Central memory CD4-positive, alpha-beta T cell (primary cell): Measurements from ENCODE around the gene SLC9A3.
"Not testable (repeated sequence)": the region's sequence is repeated elsewhere in the genome, so short reads cannot be mapped to it uniquely, and the experiment has no call there.

Source experiments
- DNase-seq: peaks from one replicate; pipeline ENCODE4 v3.0.0; 2022

Gene SLC9A3

DNA sequence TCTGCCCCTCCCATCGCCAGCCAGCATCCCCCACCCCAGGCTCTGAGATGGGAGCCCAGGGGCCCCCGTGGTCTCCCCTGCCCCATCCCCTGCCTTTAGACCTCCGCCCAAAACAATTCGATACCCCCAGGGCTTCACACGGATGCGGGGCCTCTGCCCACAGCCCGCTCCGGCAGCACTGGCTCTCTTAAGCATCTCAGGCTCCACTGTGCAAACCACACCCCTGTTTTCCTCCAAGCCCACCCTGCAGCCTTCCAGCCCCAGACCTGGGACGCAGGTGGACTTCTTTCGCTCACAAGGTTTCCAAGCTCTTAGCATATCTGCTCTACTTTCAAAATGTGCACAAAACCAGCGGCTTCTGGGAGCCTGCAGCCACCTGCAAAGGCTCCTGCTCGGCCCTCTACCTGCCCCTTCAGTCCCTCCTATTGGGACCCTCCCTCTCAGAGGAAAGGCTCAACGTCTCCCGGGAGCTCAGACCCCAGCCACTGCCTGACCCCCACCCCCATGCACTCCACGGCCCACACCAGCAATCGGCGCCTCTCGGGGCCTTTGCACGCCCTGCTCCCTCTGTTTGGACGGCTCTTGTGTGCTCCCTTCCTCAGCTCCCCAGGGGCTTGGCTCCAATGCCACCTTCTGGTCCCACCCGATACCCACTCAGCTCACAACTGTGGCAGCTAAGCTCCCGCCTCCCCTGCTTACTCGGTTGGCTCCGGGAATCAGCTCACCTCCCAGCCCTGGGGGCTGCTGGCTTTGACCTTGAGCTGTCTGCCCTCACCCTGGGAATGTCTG is 918 bp upstream of the SLC9A3 start:
- no peak for DNase-seq

DNA sequence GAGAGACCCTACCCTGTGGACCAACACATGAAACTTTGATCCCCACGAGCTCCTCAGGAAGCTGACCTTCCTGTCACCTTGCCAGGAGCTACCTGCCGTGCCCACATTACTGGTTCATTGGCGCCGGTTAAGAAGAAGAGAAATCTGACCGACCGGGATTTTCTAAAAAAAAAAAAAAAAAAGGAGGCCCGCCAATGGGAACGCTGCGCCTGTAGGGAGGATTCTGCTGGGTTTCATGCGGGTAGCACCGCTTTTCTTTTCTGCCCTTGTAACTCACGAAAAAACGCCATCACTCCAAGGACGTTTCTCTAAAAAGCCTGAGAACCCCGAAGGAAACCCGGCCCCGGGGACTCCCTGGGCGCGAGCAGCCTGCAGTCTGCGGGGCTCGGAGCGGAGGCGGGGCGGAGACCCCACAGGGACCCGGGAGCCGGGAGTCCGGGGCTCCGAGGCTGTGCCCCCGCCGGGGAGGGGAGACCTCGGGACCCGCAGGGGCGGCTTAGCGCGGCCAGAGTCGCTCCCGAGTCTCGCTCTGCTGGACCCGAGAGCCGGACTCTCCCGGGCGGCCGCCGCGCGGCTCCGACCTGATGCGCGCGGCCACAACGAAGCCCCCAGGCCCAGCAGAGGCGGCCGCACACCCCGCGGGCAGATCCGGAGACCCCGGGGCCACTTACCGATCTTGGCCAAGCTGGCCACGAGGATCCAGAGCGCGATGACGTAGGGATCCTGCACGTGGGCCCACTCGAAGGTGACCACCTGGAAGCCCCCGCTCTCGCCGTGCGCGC is 617 bp downstream of the SLC9A3 start:
- no peak for DNase-seq

DNA sequence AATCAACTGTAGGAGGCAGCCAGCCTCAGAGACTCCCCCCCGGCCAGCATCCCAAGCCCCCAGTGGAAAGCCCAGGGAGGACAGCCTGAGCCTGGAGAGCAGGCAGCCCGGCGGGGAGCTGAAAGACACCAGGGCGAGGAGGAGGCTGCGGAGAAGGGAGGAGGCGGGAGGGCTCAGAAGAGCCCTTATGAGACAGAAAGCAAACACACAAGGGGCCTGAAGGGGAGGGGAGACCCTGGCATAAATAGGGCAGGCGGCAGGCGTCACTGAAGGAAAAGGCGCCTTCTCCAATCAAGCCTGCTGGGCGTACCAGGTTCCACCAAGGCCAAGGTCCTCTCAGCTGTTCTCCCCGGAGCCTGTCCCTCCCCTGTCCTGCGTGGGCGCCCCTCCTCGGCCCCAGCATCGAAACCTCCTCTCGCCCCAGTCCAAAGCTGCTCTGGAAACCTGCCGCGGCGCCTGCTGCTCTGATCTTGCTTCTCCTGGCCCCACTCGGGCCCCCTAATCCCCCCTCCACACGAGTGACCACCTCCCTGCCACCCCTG is 1.3 kb downstream of the SLC9A3 start:
- no peak for DNase-seq

DNA sequence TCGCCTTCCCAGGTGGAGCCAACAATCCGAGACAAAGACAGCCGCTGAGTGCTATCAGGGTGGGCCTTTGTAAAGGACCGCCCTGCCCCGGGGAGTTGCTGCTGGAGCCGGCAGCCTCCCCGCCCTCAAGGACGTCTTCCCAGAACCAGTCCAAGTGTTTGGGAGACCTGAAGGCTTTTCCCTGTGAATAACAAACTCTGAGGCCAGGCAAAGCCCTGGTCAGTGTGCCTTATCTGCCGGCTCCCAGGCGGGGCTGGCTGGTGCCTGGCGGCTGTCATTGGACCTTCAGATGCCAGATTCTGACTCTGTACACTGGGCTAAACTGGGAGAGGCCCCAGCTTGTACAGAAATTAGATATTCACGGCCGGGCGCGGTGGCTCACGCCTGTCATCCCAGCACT is 2.1 kb downstream of the SLC9A3 start:
- DNase-seq = no peak

DNA sequence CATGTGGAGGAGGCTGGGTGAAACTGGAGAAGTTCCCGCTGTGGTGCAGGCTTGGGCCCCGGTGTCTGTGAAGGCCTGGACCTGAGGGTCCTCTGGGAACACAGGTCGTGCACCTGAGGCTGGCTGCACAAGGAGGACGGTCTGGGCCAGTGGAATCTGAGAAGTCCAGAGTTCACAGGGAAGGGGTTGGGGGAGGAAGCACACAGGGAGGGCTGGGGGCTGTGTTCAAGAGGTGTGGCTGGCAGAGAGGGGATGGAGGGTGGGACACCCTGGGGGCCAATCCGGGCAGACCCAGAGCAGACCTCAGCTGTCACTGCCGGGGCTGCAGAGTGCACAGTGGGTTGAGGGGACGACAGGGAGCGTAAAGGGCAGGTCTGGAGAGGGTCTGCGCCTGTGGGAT is 2.6 kb downstream of the SLC9A3 start:
- no peak for DNase-seq

DNA sequence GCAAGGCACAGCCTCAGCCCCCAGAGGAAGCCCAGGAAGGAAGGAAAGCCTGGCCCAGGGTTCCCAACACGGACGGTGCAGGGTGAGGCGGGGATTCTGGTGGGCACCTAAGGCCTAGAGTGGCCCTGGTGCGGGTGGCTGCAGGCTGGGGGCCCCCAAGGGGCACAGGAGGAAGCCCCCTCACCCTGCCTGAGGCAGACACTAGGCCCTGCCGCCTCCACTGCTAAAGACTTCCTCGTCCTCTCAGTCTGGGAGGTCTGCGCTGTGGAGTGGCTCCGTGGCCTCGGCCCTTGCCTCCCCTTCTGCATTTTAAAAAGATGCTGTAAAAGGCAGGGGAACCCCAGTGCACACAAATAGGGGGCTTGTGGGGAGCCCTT is 3.4 kb downstream of the SLC9A3 start:
- no peak for DNase-seq

DNA sequence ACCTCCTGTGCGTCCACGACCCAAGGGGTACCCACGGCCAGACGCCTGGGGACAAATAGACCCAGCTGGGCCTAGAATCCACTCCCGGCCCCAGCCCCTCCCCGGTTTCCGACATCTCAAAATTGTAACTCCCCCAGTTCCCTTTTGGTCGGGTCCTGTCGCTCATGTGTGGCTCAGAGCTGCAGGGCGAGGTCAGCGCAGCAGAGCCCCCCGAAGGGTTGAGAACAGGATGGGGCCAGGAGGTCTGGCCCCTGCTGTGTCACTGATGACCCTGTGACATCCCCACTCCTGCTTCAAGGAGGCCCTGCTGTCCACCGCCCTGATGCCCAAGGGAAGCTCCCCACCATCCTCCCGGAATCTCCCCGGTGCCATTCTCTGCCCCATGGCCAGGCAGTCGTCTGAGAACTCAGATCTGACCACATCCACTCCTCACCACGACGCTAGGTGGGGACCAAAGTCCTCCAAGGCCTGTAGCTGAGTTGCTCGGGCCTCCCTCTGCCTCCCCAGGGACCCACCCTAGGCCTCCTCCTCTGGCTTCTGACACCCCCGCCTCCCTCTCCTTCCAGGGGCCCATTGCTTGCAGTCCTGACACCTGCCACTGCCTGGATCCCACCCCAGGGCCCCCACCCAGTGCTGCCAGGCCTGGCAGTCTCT is 3.9 kb downstream of the SLC9A3 start:
- DNase-seq = no peak

DNA sequence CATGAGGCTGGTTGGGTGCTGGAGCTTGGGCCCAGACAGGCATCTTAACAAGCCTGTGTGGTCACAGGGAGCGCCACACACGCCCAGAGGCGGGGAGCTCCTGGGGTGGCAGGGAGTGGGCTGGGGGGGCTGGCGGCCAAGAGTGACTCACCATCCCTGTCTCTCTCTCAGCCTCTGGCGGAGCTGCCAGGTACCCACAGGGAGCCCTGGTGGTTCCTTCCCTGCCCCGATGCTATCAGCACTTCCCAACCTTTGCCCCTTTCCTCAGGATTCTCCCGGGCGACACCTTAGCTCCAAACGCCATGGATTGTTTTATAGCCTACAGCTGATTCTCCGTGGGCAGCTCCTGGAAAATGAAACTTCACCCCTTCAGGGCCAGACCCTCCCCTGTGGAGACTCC is 5.5 kb downstream of the SLC9A3 start:
- DNase-seq = no peak

DNA sequence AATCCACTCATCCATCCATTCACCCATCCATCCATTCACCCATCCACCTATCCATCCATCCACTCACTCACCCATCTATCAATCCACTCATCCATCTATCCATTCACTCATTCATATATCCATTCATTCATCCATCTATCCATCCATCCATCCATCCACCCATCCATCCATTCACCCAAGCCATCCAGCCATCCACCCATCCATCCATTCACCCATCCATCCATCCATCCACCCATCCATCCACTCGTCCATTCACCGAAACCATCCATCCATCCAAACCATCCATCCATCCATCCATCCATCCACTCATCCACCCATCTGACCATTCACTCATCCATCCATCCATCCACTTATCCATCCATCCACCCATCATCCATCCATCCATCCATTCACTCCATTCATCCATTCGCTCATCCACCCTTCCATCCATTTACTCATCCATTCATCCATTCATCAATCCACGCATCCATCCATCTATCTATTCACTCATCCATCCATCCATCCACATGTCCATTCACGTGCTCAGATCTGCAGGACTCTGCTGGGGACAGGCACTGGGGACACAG is 6.6 kb downstream of the SLC9A3 start:
- no peak for DNase-seq

DNA sequence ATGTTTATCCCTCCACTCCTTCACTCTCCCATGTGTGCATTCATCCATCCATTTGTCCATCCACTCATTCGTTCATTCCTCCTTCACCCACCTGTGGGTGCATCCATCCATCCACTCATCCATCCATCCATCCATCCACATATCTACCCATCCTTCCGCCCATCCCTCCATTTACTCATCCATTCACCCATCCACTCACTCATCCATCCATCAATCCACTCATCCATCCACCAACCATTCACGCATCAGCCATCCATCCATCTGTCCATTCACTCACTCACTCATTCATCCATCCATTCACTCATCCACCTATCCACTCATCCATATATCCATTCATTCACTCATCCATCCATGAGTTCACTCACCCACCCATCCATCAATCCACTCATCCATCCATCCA is 7.3 kb downstream of the SLC9A3 start:
- DNase-seq = no peak

DNA sequence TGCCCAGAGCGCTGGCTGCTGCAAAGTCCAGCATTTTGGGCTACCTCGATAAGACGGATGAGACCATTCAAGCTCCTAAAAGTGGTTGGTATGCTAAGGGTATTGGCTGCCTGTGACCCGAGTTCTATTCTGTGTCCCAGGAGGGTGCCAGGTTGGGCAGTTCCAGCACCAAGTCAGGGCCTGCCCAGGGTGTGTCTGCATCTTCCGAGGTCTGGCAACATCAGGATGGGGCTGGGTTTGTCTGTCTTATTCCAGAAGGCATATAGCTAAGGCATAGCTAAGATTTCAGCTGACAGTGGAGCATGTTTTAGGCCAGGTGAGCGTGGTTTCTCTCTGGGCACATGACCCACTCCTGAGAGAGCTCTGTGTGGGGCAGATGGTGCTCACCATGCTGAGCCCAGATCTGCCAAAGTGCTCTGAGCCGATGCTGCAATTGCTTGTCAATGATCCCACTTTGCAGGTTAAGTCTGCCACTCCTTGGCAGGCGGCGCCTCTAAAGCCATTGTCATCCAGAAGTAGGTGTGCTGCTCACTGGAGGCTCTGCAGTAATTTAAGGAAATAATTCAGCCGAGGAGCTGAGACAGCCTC is 7.8 kb downstream of the SLC9A3 start:
- no peak for DNase-seq

DNA sequence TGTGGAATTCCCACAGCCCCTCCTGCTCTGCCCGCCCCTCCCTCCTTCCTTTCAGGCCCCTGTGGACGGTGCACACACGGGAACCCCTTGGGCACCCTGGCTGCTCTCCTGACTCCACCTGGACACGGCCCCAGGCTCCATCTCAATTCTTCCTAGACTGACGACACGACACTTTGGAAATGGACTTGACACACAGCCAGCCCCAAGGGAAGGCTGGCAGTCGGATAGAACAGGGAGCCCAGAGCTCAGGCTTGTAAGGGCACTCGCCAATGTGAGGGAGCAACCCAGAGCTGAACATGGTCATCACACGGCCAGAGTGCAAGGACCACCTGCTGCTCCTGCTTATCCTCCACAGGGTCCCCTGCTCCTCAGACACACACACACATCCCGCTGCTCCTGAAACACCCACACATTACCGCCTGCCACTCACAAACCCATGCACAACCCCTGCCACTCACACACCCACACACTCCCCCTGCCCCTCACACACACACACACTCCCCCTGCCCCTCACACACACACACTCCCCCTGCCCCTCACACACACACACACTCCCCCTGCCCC is 8.9 kb downstream of the SLC9A3 start:
- DNase-seq = no peak

DNA sequence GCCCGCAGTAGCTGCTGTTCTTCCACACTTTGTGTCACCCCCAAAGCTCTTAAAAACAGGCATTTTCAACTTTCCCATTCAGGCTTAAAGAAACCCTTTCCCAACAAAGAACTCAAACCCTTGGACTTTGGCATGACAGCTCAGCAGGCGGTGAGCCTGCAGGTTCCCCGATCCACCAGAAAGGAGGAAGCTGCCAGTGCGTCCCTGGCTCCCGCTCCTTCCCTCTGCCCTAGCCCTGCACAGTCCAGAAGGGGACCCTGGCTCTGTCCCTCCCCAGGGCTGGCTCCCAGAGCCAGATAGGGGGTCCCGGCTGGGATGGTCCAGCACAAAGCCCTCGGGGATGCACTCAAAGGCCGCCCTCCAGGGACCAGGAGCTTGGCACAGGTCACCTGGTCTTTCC is 9.6 kb downstream of the SLC9A3 start:
- DNase-seq = no peak

DNA sequence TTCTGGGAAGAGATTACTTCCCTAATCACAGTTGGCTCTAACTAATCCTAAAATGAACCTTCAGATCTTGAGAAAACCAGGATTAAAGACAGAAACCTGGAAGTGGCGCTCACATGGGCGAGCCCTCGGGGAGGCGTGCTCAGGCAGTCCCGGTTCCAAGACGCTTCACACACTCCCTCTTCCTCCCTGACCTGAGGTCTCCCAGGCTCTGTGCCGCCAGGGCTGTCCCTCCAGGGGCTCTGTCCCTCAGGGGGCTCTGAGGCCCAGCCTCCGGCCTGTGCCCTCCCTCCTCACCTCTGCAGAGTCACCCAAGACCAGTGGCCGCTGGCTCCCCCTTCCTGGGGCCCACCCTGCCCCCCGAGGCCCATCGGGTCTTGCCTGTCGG is 10.2 kb downstream of the SLC9A3 start:
- DNase-seq = no peak

DNA sequence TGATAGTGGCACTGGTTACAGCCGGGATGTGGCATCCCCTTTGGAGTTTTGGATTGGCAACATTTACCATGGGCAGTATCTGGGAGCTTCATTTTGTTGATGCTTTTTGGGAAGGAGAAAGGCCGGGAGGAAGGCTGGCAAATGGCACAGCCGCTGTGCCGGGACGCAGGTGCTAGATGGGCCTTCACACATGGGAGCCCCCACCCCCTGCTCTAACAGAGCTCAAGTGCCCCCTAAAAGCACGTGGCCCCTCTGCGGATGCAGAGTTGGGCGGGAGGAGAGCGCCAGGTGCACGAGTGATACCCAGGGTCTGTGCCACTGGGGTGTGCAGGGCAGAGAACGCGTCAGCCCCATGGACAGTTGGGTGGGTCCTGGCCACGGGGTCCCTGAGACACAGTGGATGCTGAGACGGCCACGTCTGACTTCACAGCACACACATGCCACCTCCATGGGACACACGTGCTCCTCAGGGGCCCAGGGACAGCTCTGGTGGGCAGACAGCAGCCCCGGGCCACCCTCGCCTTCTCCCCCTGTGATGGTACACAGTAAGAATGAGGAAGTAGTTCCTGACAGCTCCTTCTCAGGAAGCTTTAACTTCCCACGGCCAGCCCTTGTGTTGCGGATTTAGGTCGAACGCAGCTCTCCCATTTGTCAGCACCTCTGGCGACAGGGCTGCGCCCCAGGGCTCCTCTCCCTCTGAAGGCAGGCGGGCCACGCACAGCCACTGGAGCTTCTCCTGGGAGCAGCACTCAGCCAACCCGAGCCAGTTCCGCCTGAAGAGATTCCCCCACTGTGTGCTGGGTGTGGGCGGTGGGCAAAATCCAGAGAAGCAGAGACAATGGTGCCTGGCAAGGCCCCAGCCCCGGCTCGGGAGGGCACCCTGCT is 10.8 kb downstream of the SLC9A3 start:
- DNase-seq = no peak

DNA sequence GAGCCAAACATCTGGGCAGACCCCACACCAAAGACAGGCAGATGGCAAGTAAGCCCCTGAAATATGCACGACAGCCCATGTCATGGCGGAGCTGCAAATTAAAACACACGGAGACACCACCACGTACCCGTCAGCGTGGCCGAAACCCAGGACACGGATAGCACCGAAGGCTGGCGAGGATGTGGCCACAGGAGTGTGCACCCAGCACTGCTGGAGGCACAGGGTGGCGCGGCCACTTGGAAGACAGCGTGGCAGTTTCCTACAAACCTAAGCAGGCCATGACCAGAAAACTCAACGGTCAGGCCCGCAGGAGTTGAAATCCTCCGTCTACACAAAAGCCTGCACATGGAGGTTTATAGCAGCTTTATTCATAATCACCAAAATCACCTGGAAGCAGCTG is 12.8 kb downstream of the SLC9A3 start:
- DNase-seq = no peak

DNA sequence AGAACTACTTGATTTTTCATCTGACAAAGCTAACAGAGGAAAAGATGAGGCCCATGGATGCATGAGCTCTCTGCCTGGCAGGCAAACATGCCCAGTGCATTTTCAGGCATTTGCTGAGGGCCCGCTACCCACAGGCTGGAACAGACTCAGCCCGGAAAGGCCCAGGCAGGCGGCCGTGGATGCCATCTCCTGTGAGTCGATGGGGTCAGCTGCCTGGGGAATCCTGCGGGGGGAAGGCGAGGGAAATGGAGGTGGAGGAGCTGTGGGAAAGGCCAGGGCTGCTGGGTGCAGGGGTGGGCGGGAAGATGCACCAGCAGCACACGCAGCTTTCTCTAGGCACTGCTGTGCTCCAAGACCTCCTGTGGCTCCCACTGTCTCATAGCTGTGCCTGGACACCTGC is 13.7 kb downstream of the SLC9A3 start:
- DNase-seq = no peak

DNA sequence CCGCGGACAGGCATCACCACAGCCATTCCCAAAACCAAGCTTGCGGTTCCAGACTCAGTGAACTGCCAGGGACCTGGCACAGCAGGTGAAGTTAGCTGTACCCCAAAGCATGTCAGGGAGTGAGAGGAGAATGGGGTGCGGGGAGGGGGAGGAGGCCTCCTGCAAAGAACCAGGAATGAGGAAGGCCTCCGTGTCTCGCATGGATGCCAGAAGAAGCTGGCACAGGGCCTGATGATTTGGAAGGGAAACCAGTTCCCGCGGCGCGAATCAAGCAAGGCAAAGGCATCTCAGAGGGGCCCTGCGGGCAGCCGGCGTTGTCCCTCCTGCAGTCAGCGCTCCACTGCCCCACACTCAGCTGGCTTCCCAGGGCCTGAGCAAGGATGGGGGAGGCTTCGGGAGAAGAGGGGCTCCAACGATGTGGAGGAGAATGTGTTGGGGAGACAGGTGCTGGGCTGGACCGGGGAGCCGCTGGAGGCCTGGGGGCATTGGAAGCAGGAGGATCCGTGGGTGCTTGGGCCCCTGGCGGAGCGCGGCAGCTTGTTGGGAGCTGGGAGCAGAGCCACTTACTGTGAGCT is 14.6 kb downstream of the SLC9A3 start:
- DNase-seq = no peak

DNA sequence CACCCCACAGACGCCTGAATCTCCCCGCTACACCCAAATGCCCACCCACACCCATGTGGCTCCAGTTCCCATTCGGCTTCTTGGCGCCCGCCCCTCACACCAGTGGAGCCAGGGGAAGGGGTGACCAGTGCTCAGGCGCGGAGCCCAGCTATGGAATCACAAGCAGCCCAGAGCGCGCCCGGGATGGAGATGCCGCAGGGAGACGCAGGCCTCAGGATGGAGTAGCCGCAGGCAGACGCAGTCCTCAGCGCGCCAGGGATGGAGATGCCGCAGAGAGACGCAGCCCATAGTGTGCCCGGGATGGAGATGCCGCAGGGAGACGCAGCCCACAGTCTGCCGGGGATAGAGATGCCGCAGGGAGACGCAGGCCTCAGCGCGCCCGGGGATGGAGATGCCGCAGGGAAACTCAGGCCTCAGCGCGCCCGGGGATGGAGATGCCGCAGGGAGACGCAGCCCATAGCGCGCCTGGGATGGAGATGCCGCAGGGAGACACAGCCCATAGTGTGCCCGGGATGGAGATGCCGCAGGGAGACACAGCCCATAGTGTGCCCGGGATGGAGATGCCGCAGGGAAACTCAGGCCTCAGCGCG is 16.2 kb downstream of the SLC9A3 start:
- not testable (repeated sequence) for DNase-seq

DNA sequence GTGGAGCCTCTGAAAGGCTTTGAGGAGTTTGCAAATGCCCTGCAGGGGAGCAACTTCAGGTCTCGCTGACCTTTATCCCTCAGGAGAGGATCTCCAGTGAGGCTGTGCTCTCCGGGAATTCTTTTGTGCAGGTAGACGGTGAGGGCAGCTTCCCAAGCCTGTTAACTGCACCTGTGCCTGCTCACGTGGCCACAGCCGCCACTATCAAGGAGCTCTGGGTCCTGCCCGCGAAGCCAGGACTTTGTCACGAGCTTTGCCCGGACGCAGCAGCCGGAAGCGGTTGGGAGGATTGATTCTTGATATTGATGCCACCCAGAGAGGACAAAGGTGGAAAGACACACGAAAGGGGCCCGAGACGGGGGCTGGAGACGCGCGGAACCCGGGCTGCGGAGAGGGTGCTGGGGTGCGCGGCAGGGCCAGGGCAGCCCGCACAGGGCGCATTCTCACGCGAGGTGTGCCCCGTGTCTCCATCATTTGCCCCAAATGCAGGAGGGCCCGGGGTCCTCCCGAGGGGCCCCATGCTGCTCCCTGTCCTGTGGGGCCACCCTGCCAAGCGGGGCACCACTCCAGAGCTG is 18.2 kb downstream of the SLC9A3 start:
- DNase-seq = no peak
